ENCODE measurements around the gene MAPT.
"Not testable (repeated sequence)": the region's sequence is repeated elsewhere in the genome, so short reads cannot be mapped to it uniquely, and the experiment has no call there.

MAPT gene

DNA sequence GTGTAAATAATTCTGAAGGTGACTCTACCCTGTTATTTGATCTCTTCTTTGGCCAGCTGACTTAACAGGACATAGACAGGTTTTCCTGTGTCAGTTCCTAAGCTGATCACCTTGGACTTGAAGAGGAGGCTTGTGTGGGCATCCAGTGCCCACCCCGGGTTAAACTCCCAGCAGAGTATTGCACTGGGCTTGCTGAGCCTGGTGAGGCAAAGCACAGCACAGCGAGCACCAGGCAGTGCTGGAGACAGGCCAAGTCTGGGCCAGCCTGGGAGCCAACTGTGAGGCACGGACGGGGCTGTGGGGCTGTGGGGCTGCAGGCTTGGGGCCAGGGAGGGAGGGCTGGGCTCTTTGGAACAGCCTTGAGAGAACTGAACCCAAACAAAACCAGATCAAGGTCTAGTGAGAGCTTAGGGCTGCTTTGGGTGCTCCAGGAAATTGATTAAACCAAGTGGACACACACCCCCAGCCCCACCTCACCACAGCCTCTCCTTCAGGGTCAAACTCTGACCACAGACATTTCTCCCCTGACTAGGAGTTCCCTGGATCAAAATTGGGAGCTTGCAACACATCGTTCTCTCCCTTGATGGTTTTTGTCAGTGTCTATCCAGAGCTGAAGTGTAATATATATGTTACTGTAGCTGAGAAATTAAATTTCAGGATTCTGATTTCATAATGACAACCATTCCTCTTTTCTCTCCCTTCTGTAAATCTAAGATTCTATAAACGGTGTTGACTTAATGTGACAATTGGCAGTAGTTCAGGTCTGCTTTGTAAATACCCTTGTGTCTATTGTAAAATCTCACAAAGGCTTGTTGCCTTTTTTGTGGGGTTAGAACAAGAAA lies 109.8 kb downstream of the MAPT start:
- DNase-seq (ENCODE audit: low spot score): no peak
- no peak for FAIRE-seq

DNA sequence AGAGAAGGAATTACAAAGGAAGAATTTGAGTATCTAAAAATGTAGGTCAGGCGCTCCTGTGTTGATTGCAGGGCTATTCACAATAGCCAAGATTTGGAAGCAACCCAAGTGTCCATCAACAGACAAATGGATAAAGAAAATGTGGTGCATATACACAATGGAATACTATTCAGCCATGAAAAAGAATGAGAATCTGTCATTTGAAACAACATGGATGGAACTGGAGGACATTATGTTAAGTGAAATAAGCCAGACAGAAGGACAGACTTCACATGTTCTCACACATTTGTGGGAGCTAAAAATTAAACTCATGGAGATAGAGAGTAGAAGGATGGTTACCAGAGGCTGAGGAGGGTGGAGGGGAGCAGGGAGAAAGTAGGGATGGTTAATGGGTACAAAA lies 111.7 kb downstream of the MAPT start:
- FAIRE-seq; DNase-seq (ENCODE audit: low spot score): not testable (repeated sequence)

DNA sequence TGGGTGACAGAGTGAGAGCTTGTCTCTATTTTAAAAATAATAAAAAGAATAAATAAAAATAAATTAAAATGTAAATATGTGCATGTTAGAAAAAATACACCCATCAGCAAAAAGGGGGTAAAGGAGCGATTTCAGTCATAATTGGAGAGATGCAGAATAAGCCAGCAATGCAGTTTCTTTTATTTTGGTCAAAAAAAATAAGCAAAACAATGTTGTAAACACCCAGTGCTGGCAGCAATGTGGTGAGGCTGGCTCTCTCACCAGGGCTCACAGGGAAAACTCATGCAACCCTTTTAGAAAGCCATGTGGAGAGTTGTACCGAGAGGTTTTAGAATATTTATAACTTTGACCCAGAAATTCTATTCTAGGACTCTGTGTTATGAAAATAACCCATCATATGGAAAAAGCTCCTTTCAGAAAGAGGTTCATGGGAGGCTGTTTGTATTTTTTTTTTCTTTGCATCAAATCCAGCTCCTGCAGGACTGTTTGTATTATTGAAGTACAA lies 113.2 kb downstream of the MAPT start:
- FAIRE-seq (no peak), DNase-seq (ENCODE audit: low spot score) (no peak)

DNA sequence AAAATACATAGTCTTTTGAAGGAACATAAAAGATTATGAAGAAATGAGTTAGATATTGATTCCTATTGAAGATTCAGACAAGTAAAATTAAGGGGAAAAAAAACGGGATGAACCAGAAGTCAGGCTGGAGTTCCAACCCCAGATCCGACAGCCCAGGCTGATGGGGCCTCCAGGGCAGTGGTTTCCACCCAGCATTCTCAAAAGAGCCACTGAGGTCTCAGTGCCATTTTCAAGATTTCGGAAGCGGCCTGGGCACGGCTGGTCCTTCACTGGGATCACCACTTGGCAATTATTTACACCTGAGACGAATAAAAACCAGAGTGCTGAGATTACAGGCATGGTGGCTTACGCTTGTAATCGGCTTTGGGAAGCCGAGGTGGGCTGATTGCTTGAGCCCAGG lies 114.2 kb downstream of the MAPT start:
- FAIRE-seq: no peak
- no peak for DNase-seq (ENCODE audit: low spot score)

DNA sequence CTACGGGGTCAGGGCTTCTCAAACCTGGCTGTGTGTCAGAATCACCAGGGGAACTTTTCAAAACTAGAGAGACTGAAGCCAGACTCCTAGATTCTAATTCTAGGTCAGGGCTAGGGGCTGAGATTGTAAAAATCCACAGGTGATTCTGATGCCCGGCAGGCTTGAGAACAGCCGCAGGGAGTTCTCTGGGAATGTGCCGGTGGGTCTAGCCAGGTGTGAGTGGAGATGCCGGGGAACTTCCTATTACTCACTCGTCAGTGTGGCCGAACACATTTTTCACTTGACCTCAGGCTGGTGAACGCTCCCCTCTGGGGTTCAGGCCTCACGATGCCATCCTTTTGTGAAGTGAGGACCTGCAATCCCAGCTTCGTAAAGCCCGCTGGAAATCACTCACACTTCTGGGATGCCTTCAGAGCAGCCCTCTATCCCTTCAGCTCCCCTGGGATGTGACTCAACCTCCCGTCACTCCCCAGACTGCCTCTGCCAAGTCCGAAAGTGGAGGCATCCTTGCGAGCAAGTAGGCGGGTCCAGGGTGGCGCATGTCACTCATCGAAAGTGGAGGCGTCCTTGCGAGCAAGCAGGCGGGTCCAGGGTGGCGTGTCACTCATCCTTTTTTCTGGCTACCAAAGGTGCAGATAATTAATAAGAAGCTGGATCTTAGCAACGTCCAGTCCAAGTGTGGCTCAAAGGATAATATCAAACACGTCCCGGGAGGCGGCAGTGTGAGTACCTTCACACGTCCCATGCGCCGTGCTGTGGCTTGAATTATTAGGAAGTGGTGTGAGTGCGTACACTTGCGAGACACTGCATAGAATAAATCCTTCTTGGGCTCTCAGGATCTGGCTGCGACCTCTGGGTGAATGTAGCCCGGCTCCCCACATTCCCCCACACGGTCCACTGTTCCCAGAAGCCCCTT lies 115.6 kb downstream of the MAPT start:
- peak; percentile 29 for DNase-seq (ENCODE audit: low spot score)
- FAIRE-seq: no peak

DNA sequence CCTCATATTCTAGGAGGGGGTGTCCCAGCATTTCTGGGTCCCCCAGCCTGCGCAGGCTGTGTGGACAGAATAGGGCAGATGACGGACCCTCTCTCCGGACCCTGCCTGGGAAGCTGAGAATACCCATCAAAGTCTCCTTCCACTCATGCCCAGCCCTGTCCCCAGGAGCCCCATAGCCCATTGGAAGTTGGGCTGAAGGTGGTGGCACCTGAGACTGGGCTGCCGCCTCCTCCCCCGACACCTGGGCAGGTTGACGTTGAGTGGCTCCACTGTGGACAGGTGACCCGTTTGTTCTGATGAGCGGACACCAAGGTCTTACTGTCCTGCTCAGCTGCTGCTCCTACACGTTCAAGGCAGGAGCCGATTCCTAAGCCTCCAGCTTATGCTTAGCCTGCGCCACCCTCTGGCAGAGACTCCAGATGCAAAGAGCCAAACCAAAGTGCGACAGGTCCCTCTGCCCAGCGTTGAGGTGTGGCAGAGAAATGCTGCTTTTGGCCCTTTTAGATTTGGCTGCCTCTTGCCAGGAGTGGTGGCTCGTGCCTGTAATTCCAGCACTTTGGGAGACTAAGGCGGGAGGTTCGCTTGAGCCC lies 116.3 kb downstream of the MAPT start:
- DNase-seq (ENCODE audit: low spot score): no peak
- no peak for FAIRE-seq

DNA sequence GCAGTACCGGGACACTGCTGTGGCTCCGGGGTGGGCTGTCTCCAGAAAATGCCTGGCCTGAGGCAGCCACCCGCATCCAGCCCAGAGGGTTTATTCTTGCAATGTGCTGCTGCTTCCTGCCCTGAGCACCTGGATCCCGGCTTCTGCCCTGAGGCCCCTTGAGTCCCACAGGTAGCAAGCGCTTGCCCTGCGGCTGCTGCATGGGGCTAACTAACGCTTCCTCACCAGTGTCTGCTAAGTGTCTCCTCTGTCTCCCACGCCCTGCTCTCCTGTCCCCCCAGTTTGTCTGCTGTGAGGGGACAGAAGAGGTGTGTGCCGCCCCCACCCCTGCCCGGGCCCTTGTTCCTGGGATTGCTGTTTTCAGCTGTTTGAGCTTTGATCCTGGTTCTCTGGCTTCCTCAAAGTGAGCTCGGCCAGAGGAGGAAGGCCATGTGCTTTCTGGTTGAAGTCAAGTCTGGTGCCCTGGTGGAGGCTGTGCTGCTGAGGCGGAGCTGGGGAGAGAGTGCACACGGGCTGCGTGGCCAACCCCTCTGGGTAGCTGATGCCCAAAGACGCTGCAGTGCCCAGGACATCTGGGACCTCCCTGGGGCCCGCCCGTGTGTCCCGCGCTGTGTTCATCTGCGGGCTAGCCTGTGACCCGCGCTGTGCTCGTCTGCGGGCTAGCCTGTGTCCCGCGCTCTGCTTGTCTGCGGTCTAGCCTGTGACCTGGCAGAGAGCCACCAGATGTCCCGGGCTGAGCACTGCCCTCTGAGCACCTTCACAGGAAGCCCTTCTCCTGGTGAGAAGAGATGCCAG lies 117.6 kb downstream of the MAPT start:
- FAIRE-seq: no peak
- no peak for DNase-seq (ENCODE audit: low spot score)

DNA sequence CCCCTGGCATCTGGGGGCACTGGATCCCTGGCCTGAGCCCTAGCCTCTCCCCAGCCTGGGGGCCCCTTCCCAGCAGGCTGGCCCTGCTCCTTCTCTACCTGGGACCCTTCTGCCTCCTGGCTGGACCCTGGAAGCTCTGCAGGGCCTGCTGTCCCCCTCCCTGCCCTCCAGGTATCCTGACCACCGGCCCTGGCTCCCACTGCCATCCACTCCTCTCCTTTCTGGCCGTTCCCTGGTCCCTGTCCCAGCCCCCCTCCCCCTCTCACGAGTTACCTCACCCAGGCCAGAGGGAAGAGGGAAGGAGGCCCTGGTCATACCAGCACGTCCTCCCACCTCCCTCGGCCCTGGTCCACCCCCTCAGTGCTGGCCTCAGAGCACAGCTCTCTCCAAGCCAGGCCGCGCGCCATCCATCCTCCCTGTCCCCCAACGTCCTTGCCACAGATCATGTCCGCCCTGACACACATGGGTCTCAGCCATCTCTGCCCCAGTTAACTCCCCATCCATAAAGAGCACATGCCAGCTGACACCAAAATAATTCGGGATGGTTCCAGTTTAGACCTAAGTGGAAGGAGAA lies 118.2 kb downstream of the MAPT start:
- DNase-seq (ENCODE audit: low spot score) (no peak), FAIRE-seq (no peak)

DNA sequence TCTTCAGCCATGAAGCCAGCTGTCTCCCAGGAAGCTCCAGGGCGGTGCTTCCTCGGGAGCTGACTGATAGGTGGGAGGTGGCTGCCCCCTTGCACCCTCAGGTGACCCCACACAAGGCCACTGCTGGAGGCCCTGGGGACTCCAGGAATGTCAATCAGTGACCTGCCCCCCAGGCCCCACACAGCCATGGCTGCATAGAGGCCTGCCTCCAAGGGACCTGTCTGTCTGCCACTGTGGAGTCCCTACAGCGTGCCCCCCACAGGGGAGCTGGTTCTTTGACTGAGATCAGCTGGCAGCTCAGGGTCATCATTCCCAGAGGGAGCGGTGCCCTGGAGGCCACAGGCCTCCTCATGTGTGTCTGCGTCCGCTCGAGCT lies 118.8 kb downstream of the MAPT start:
- no peak for DNase-seq (ENCODE audit: low spot score)
- FAIRE-seq: no peak

DNA sequence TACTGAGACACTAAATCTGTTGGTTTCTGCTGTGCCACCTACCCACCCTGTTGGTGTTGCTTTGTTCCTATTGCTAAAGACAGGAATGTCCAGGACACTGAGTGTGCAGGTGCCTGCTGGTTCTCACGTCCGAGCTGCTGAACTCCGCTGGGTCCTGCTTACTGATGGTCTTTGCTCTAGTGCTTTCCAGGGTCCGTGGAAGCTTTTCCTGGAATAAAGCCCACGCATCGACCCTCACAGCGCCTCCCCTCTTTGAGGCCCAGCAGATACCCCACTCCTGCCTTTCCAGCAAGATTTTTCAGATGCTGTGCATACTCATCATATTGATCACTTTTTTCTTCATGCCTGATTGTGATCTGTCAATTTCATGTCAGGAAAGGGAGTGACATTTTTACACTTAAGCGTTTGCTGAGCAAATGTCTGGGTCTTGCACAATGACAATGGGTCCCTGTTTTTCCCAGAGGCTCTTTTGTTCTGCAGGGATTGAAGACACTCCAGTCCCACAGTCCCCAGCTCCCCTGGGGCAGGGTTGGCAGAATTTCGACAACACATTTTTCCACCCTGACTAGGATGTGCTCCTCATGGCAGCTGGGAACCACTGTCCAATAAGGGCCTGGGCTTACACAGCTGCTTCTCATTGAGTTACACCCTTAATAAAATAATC lies 119.3 kb downstream of the MAPT start:
- no peak for FAIRE-seq
- DNase-seq (ENCODE audit: low spot score): no peak

DNA sequence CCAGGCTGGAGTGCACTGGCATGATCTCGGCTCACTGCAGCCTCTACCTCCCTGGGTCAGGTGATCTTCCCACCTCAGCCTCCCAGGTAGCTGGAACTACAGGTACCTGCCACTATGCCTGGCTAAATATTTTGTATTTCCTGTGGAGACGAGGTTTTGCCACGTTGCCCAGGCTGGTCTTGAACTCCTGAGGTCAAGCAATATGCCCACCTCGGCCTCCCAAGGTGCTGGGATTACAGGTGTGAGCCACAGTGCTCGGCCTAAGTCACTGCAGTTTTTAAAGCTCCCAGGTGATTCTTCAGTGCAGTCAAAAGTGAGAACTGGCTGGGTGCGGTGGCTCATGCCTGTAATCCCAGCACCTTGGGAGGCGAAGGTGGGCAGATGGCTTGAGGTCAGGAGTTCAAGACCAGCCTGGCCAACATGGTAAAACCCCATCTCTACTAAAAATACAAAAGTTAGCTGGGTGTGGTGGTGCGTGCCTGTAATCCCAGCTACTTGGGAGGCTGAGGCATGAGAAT lies 125.1 kb downstream of the MAPT start:
- not testable (repeated sequence) for FAIRE-seq; DNase-seq (ENCODE audit: low spot score)

DNA sequence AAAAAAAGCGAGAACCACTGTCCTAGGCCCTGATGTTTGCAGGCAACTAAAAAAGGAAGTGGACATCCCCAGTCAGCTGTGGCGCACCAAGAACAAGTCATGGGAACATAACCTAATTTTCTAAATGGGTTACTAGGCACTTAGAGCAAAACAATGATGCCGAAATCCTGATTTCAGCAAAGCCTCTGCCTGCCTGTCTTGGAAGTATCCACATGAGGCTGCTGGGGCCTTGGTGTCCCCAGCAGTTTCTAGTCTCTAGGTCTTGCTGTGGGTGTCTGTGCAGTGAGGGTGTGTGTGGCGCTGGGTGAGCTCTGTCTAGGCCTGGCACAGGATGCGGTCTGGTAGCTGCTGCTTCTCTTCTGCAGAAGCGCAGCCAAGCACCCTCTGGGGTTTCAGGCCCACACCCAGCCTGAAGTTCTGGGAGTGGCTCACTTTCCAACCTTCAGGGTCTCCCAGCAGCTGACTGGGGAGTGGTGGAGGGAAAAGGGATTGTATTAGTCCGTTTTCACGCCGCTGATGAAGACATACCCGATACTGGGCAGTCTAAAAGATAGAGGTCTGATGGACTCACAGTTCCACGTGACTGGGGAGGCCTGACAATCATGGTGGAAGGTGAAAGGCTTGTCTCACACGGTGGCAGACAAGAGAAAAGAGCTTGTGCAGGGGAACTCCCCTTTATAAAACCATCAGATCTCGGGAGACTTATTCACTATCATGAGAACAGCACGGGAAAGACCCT lies 125.8 kb downstream of the MAPT start:
- FAIRE-seq (no peak), DNase-seq (ENCODE audit: low spot score) (no peak)

DNA sequence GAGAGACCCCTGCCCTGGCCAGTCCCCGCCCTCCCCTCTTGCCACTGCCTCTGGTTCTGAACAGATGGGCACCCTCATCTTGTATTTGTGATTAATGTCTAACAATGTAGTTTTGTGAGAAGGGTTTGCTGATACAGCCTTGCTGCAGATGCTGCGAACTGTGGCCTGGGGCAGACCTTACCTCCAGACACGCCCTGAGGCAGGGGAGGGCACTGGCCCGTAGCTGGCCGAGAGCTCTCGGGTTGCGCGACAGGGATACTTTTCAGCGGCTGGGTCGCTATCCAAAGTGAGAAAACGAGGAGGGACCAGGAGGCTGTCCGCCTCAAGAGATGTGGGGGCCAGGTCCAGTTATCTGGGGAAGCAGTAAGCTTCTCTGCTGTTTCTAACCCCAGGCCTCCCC lies 126.6 kb downstream of the MAPT start:
- DNase-seq (ENCODE audit: low spot score): no peak
- no peak for FAIRE-seq

DNA sequence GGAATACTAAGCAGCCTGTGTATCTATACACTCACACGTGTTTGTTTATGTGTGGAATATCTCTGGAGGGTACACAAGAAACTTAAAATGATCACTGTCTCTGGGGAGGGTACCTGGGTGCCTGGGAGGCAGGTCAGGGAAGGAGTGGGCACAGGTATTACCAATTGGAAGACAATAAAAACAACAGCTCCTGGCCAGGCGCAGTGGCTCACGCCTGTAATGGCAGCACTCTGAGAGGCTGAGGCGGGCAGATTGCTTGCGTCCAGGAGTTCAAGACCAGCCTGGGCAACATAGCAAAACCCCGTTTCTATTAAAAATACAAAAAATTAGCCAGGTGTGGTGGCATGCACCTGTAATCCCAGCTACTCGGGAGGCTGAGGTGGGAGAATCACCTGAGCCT lies 129.0 kb downstream of the MAPT start:
- FAIRE-seq; DNase-seq (ENCODE audit: low spot score): not testable (repeated sequence)

DNA sequence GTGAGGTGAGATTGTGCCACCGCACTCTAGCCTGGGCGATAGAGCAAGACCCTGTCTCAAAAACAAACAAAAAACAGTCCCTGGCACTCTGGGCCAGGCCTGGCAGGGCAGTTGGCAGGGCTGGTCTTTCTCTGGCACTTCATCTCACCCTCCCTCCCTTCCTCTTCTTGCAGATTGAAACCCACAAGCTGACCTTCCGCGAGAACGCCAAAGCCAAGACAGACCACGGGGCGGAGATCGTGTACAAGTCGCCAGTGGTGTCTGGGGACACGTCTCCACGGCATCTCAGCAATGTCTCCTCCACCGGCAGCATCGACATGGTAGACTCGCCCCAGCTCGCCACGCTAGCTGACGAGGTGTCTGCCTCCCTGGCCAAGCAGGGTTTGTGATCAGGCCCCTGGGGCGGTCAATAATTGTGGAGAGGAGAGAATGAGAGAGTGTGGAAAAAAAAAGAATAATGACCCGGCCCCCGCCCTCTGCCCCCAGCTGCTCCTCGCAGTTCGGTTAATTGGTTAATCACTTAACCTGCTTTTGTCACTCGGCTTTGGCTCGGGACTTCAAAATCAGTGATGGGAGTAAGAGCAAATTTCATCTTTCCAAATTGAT lies 129.5 kb downstream of the MAPT start:
- FAIRE-seq (no peak), DNase-seq (ENCODE audit: low spot score) (no peak)

DNA sequence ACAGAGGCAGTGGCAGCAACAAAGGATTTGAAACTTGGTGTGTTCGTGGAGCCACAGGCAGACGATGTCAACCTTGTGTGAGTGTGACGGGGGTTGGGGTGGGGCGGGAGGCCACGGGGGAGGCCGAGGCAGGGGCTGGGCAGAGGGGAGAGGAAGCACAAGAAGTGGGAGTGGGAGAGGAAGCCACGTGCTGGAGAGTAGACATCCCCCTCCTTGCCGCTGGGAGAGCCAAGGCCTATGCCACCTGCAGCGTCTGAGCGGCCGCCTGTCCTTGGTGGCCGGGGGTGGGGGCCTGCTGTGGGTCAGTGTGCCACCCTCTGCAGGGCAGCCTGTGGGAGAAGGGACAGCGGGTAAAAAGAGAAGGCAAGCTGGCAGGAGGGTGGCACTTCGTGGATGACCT lies 130.2 kb downstream of the MAPT start:
- FAIRE-seq (no peak), DNase-seq (ENCODE audit: low spot score) (no peak)

DNA sequence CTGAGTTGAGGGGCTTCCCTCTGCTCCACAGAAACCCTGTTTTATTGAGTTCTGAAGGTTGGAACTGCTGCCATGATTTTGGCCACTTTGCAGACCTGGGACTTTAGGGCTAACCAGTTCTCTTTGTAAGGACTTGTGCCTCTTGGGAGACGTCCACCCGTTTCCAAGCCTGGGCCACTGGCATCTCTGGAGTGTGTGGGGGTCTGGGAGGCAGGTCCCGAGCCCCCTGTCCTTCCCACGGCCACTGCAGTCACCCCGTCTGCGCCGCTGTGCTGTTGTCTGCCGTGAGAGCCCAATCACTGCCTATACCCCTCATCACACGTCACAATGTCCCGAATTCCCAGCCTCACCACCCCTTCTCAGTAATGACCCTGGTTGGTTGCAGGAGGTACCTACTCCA lies 130.7 kb downstream of the MAPT start:
- FAIRE-seq (no peak), DNase-seq (ENCODE audit: low spot score) (no peak)

DNA sequence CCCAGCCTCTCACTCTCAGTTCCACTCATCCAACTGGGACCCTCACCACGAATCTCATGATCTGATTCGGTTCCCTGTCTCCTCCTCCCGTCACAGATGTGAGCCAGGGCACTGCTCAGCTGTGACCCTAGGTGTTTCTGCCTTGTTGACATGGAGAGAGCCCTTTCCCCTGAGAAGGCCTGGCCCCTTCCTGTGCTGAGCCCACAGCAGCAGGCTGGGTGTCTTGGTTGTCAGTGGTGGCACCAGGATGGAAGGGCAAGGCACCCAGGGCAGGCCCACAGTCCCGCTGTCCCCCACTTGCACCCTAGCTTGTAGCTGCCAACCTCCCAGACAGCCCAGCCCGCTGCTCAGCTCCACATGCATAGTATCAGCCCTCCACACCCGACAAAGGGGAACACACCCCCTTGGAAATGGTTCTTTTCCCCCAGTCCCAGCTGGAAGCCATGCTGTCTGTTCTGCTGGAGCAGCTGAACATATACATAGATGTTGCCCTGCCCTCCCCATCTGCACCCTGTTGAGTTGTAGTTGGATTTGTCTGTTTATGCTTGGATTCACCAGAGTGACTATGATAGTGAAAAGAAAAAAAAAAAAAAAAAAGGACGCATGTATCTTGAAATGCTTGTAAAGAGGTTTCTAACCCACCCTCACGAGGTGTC lies 131.3 kb downstream of the MAPT start:
- no peak for FAIRE-seq
- DNase-seq (ENCODE audit: low spot score): no peak

All from RCC 7860 (cell line).